GM21825 (cell line): Measurements from ENCODE around the gene FAM222A.

Experiments used
- ATAC-seq: cut with Tn5 transposase; IDR thresholded peaks from one replicate; pipeline ENCODE4 v1.9.1; 2021; ENCODE audit warnings: mild to moderate bottlenecking, moderate library complexity; ENCODE audit not compliant: unreplicated experiment

FAM222A gene

DNA sequence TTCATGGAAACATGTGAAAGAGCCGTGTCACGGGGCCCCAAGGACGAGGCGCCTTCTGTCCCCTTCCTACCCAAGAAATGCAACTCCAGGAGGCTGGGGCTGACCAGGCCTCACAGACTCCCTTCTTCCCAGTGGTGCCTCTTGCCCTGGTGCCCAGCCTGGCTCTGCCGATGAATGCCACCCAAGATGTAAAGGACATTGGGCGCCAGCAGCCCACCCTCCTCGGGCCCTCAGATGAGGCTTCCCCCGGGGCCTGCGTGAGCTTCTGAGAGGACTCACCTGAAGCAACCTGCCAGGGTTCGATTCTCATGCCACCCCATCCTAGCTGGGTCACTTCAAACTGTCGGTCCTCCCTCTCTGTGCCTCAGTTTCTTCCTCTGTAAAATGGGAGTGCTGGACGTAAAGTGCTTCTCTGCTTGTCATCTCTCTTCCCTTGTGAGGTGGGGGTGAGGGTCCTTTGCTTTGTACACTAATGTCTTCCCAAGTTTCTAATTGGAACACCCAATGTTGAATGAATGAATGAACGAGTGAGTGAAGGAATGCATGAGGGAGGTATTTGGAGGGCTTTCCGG lies 10.8 kb downstream of the FAM222A start:
- no peak for ATAC-seq

DNA sequence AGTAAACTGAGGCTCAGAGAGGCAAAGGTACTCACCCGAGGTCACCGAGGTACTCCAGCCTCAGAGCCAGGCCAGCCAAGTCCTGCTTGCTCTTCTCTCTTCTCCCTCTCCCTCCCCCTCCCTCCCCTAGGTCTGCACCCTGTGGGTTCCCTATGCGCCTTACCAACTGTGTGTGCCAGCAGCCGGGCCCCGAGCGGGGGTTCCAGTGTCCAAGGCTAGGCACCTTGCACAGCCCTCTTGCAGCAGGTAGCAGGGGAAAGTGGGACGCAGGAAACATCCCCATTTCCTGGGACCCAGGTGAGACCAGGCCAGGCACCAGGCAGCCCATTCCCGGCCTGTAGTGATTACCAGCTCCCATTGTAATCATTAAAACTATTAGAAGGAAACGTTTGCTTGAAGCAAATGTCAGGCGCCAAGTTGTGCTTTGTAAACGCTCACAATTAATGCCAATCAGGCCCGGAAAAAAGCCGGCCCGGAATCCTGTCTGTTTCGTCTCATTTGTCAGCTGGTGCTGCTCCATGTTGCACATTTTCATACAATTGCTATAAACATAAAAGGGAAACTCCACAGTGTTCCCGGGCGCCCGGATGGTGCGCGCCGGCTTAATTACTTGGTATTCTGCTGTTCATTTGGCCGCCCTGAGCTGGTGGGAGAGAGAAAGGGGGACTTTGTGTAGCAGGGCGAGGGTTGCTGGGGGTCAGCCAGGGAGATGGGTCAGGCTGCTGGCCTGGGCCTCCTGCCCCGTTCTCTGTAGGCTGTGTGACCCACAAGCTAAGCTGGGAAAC lies 11.9 kb downstream of the FAM222A start:
- no peak for ATAC-seq

DNA sequence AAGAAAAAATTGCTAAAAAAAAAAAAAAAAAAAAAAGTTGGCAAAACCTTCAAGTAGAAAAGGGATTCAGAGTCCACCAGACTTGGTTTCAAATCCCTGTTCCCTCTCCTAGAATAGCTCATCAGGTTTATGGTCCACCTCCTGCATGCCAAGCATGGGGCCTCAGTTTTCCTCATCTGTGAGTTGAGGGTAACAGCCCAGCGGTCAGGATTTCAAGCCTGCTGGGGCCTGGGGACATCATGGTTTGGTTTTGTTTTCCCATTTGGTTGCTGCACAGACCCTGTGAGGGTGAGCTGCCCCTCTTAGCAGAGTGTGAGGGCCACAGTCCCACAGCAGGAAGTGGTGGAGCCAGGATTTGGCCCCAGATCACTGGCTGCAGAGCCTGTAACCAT lies 12.5 kb downstream of the FAM222A start:
- ATAC-seq: no peak

DNA sequence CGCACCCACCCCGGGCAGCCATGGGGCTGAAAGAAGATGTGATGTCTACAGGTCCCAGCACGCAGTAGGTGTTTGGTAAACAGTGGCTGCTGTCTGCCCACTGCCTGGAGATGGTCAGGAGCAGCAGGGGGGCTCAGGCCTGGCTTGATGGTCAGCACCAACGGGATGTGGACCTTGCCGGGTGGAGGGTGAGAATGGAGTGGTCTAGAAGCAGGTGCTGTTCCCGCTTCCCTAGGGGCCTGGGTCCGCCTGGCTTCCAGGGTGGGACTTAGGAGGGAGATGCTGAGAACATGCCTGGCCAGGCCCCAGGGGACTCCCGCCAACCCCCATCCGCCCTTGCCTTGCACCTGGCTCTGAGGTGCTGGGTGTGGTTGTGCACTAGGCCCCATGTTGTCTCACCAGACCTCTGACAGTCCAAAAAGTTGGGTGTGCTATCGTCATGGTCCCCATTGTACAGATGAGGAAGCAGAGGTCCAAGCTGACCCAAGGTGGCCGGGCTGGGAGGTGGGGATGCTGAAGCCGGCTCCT lies 12.9 kb downstream of the FAM222A start:
- no peak for ATAC-seq

DNA sequence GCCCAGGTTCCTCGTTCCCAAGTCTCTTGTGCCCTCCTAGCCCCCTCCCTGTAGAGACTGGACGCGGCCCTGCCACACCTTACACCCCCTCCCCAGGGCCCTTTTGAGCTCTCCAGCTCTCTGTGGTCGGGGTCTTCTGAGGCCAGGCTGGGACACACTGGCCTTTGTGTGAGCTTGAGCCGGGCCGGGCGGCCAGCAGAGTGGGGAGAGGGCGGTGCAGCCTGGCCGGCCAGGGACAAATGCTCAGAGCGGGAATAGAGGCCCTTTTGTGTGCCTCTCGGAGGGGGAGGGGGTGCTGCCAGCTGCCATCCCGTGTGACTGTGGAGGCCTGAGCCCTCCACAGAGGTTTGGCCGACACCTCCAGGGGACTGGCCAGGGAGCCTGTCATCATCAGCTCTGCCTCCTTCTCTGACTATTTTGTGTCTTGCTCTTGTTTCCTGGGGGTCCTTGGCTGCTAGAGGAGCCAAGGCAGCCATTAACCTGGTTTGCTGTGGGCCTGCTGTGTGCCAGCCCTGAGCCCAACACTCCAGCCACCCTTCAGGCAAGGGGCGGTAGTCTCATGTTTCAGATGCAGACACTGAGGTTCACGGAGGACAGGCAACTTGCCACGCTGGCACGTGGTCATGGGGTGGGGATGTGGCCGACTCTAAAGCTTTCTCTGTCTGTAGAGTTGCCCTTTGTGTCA lies 13.6 kb downstream of the FAM222A start:
- ATAC-seq: no peak

DNA sequence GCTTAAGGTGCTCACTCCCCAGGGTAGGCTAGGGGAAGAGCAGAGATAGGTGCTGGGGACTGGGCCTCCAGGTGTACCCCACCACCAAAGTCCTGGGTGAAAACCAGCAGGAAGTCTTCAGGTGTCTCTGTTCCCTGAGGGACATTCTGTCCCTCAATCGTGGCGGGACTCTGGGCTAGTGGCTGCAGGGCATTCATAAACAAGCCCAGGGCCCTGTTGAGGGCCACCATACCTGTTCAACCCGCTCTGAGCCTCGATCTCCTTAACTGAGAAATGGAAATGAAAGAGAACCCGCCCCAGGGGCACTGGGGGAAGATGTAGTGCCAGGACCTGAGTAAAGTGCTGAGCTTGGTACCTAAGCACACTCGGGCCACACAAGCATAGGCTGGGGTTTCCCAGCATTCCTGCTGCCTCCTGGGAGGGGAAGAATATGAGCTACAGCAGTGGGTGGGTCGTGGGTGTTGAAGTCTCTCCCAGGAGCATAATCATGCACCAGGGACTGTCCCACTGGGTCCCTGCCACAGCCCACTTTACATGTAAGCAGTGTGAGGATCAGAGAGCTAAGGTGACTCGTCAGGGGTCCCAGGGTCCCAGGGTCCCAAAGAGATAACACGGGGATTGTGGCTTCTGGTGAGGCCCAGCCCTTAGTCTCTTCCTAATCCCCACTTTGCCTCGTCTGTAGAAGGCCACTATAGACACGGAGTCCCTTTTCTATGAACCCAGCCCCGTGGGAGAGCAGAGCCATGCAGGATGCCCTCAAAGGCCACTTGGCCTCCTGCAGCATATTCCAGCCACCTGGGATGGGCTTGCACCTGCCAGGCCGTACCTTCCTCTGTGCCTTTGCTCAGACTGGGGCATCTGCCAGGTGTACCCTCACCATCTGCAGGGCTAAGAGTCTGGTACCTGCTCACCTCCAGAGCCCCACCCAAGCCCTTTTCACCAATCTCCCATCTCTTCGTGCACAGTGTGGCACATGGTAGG lies 14.4 kb downstream of the FAM222A start:
- no peak for ATAC-seq

DNA sequence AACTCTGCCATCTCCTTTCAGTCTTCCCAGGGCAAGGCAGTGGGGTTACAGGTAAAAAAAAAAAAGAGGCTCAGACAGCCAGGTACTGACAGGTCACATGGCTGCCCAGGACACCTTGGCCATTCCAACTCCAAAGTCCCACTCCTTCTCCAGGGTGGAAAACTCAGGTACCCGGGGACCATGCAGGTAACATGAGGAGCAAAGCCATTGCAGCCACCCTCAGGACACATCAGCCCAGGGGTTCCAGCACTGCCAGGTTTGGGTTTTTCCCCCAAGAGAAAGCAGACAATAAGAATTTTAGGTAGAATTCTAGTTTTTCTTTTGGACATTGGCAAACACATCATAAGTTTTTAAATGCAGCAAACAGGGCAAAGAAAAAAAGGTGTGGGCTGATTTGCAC lies 15.3 kb downstream of the FAM222A start:
- no peak for ATAC-seq

DNA sequence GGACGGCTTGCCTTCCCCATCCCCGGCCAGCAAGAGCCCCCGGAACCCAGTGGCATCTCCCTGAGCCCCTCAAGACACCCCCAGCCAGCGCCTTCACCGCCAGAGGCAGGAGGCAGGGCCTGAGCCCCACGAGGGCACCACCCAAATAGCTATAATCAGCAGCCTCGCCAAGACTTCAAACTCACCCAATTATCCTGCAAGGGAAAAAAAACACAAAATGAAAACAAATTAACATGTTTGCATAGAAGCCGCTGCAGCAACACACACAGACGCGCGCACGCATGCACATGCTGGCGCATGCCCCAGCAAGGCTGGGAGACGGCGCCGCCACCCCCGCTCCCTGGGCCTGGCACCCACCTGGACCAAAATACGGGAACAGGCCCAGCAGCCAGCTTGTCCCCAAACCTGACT lies 15.8 kb downstream of the FAM222A start:
- no peak for ATAC-seq

DNA sequence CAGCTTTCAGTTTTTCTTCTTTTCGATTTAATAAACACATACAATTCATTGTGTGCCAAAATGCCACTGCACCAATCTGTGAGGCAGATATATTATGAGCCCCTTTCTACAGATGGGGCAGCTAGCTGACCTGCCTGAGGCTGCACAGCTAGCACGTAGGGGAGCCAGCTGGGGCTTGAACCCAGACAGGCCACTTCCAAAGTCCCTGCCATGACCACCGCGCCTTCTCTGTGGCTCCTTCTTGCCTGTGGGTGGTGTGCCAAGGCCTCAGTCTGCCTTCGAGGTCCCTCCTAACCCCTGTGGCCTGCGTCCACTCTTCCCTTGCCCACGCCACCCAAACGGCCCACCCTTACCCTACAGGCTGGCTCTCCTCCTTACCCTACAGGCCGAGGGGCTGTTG lies 16.2 kb downstream of the FAM222A start:
- ATAC-seq: no peak

DNA sequence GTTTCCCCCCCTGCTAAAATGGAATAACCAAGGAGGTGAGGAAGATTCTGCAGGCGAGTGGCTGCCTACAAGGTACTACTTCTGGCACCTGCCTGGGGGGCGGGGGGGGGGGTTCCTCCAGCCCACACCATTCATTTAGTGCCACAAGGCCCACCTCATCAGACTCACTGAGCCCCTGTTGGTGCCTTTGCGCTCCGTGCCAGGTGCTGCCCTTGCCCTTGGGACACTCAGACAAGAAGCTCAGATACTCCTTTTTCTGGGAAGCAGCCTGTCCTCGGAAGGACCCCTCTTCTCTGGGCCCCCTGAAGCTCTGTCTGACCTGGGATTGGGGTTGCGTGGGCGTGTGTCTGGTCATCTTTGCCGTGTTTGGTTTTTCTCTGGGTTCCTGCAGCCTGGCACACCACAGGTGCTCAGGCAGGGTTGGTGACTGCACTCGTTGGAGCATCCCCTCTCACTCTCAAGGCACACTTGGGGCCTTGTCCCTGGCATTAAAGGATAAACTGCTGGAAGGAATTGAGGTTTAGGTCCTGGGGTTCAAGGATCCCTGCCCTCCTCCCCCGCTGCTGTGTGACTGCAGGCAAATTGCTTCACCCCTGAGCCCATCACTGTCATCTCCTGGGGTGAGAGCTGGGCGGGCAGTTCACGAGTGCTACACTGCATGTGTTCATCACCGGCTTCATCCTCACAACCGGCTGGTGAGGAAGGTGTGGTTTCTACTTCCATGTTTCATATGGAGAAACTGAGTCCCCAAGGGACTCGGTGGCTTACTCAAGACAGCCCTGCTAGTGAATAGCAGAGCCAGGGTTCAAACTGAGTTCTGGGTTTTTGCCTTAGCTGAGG lies 16.9 kb downstream of the FAM222A start:
- no peak for ATAC-seq

DNA sequence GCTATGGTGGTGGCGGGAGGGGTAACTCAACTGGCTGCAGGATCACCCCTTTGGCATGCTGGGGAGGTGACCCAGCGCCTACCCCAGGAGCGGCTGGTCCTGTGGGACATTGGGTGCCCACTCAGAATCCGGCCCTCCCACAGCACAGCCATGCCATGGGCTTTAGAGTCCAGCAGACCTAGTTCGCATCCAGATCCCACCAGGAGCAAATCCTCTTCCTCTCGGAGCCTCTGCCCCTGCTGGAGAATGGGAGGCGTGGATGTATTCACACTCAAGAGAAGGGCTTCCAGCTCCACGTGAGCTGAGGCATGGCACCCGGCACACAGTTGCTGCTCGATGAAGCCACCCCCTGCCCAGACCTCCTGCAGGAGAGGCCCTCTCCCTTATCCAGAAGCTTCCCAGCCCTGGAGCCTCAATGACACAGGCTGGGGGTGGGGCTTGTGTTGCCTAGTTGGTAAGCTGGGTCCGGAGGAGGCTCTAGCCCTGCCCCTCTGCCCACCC lies 17.7 kb downstream of the FAM222A start:
- no peak for ATAC-seq

DNA sequence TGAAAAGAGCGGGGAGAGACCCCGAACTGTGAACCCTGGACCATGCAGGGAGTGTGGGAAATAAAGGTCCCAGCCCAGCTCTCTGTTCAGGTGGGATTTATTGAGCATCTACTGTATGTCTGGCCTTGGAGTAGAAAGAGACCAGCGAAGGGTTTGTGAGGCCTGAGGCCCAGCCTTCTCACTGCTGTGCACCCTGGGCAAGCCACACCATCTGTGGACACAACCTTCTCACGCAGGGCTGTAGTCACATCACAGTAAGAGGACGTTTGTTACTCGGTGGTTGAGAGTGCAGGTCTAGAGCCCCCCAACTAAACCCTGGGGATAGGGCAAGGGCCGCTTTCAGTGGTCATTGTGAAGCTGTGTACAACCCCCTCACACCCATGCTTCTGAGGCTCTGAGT lies 18.2 kb downstream of the FAM222A start:
- no peak for ATAC-seq

DNA sequence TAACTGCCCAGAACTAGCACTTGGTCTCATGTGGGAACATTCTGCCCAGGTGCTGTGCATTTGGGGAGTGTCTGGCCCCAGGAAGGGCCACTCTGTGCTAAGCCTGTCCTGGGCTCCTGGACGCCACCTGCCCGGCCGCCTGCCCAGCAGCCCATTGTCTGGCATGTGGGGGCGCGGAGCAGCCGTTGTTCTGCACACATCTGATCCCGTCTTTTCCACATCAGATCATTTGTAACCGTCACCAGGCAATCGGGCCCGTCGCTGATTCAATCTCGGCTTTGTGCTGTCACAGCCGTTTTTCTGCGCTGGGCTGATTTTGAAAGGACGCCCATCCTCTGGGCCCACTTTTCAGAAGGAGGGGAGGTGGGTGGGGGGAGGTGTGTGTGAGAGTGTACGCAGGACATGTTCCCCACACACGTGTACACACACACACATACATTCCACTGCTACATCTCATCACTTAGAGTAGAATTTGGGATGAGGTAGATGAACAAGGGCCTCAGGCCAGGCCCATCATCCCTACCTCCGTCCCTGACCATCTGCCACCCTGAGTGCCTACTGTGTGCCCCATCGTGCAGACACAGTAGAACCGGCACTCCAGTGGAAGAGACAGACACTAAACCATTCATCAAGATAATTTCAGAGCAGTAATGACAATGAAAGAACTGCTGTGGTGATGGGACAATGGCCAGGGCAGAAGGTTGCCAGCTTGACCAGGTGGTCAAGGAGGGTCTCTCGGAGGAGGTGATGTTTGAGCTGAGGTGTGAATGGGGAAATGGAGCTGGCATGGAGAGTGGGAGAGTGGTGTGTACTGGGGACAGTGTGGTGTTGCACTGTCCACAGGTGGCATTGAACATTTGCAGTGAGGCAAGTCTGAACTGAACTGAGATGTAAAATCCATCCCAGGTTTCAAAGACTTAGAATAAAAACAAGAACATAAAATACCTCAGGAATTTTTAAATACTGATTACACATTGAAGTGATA lies 19.0 kb downstream of the FAM222A start:
- ATAC-seq: no peak

DNA sequence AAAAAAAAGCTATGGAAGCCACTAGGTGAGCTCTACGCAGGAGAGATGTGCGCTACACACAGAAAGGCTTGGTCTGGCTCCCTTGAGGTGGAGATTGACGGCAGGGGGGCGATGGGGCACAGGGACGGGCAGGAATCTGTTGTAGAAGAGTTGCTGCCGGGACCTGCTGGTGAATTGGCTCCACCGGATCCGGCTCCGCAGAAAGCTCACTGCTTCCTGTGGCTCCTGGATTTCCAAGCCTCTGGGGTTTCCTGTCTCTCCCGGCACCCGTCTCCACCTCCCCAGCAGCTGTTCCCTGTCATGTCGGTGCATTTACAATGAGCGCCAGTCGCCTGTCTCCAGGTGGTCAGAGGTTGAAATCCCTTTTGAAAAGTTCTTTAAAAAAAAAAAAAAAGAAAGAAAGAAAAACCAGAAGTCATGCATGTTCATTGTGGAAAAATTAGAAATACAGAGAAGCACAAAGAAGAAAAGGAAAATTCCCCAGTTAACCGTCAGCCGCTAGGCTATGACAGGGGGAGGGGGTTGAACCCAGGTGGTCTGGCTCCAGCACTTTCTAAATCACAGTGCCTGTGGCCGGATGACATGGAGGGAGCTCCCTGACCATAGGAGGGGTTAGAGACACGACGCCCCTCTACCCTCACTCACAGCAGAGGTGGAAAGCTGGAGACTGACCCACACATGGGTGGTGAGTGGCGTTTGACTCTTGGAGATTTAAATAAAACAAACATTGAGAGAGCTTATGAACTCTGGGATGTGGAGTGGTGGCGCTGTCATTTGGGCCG lies 20.8 kb downstream of the FAM222A start:
- no peak for ATAC-seq

DNA sequence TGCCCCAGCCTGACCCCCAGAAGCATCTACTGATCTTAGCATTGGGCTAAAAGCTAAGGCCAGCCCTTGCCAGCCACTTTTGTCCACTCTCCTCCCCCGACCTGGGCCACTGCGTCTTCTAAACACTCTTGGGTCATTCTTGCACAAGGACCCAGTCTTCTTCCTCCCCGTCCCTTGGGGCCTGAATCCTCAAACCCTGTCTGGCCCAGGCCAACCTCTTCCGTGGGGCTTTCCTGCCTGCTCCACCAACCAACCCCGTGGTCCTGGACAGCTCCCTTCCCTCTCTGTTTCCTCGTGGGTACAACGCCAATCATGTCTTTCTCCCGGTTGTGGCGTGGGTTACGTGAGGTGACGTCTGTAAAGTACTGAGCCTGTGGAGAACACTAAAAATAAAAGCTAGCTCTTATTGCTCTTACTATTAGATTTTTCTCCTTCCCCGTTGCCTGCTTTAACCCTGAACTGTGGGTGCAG lies 21.5 kb downstream of the FAM222A start:
- ATAC-seq: no peak

DNA sequence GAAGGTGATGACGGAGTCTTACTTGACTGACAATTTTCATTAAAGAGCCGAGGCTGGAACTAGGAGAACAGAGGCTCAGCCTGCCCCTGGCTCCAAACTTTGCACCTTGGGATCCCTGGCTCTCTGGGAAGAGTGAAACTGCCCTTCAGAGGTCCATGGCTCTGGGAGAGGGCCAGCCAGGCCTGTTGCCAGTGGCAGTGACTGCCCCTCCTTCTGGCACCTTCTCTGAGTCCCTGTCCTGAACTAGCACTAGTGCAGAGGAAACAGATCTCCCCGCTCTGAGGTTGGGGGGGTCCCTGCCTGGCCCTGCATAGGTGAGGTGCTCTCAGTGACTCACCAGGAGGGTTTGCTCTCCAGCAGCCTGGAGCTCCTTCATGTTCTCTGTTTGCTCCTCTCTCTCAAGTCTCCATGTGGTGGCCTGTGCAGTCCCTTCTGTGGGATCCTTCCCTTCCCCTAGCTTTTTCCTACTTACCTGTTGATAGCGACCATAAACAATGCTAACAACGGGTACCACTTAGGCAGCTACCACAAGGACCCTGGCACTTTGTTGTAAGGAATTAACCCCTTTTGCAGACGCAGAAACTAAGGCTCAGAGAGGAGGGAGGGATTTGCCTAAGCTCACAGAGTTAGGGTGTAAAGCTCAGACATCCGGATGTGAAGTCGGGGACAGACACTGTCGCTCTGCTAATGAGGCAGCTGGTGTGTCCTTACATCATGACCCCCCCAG lies 22.4 kb downstream of the FAM222A start:
- ATAC-seq: no peak

DNA sequence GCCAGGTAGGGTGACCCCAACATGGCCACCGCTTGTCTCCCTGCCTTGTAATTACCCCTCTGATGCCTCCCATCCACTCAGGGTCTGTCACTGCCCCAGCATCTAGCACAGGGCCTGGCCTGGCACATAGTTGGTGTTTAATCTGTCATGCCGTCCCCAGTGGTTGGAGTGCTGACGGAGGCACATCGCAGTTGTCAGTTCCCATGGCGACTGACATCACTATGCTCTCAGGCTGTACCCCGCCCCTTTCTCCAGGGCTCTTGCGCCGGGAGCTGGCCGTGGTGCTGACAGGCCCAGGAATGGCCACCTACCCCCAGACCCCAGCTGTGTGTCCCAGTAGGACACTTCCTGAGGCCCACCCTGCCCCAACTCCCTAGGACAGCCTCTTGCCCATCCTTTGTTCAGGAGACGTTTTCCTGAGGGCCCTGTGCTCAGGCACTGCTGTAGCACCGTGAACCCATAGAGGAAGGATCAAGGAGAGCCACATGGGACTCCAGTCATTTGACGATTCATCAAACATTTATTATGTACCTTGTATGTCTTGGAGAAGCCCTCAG lies 23.0 kb downstream of the FAM222A start:
- no peak for ATAC-seq
